Measurements from ENCODE around the gene CENPN. TPM values are rescaled to one million over a fixed set of nuclear protein-coding genes. Genes with fewer than 3 reads are reported as not detected.

The CENPN gene
- polyA plus RNA-seq (2012; ENCODE audit: insufficient read depth, insufficient read length, low read depth) = 11.8 TPM

- H3K9me3 ChIP-seq = no peaks in the 10 kb centered on the region
- DNase-seq = peak; percentile 98
- peak within 1 kb of the TSS; percentile 96 for H3K4me3 ChIP-seq (ENCODE audit: low read depth, low read length)
- H3K4me1 ChIP-seq = no peaks in the 10 kb centered on the region
- peak; percentile 2; the same call in 1 of the 2 replicates for TF ChIP-seq CTCF (IDR thresholded peaks at IDR 0.05; ENCODE audit: low read depth, low read length)
- peaks cover 3% of the 10 kb centered on the region for H3K36me3 ChIP-seq
- H3K27me3 ChIP-seq = no peaks in the 10 kb centered on the region
Measured at GRCh38 chr16:81006813-81007695, at the start of gene CENPN, which contains the start of gene CMC2. CENPN (plus strand) TSS chr16:81007214; CDS start chr16:81011940, 4,726 bp downstream. CMC2 (minus strand) TSS chr16:81006885; CDS start chr16:80997394, 9,491 bp downstream.

- H3K27me3 ChIP-seq = no peaks in the 10 kb centered on the region
- H3K36me3 ChIP-seq = no peaks in the 10 kb centered on the region
- H3K4me3 ChIP-seq (ENCODE audit: low read depth, low read length) = no peak overlapping the region
- no peak for TF ChIP-seq CTCF (IDR thresholded peaks at IDR 0.05; ENCODE audit: low read depth, low read length)
- 0 out of 2 replicates have a peak, but pooled peaks cover 4% of the 10 kb centered on the region for H3K9me3 ChIP-seq
- no peak for DNase-seq
- no peaks in the 10 kb centered on the region for H3K4me1 ChIP-seq
Measured at GRCh38 chr16:80958284-80958683, 48.7 kb upstream of the CENPN start.

GRCh38 chr16:80962879-80963278 is 44.1 kb upstream of the CENPN start:
- Histone ChIP-seq H3K9me3 (0 out of 2 replicates have a peak, but pooled peaks cover 4% of the 10 kb centered on the region), H3K27me3 (no peaks in the 10 kb centered on the region), H3K4me3 (ENCODE audit: low read depth, low read length) (no peak overlapping the region), H3K36me3 (no peaks in the 10 kb centered on the region), H3K4me1 (no peaks in the 10 kb centered on the region)
- no peak for DNase-seq
- TF ChIP-seq CTCF (IDR thresholded peaks at IDR 0.05; ENCODE audit: low read depth, low read length) = no peak

GRCh38 chr16:80964351-80964750 is 42.7 kb upstream of the CENPN start:
- no peak for TF ChIP-seq CTCF (IDR thresholded peaks at IDR 0.05; ENCODE audit: low read depth, low read length)
- DNase-seq = no peak
- no peaks in the 10 kb centered on the region for H3K4me1 ChIP-seq
- no peaks in the 10 kb centered on the region for H3K9me3 ChIP-seq
- no peak overlapping the region for H3K4me3 ChIP-seq (ENCODE audit: low read depth, low read length)
- H3K27me3 ChIP-seq = no peaks in the 10 kb centered on the region
- H3K36me3 ChIP-seq = no peaks in the 10 kb centered on the region

- Histone ChIP-seq H3K27me3 (no peaks in the 10 kb centered on the region), H3K4me1 (no peaks in the 10 kb centered on the region), H3K36me3 (no peaks in the 10 kb centered on the region), H3K4me3 (ENCODE audit: low read depth, low read length) (no peak overlapping the region), H3K9me3 (no peaks in the 10 kb centered on the region)
- TF ChIP-seq CTCF (IDR thresholded peaks at IDR 0.05; ENCODE audit: low read depth, low read length) = no peak
- no peak for DNase-seq
Measured at GRCh38 chr16:80966617-80967016, 40.4 kb upstream of the CENPN start.

Measured in BE2C (cell line).